ENCODE results near the gene RBBP9. TPM values are rescaled to one million over a fixed set of nuclear protein-coding genes. Genes with fewer than 3 reads are reported as not detected.

Gene RBBP9
- polyA plus RNA-seq, 1 experiment: 19.7 TPM

DNA sequence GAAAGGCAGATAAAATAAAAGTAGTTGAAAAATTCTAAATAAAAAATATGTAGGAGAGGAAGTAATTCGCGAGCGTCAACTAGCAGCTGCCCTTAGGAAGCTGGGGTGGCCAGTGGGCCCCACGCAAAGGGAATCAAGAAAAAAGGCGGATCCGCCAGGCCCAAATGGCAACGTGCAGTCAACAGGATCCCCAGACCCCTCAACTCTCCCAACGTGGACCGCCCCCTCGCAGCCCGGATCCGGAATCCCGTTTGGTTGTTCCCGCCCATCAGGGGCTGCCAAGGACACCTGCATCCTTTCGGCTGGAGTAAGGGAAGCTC lies 30.5 kb downstream of the RBBP9 start:
- Histone ChIP-seq H3K4me3 (ENCODE audit: low read depth, low read length) (peak overlapping the region; percentile 88), H3K9me3 (ENCODE audit: control insufficient read depth, insufficient read depth, low read length) (no peaks in the 10 kb centered on the region; the same call in 1 of the 2 replicates), H3K27ac (ENCODE audit: low read depth, low read length) (peak overlapping the region; percentile 13), H3K27me3 (ENCODE audit: control insufficient read depth, insufficient read depth, low read length) (no peaks in the 10 kb centered on the region)
- ChIA-PET POLR2A (interaction anchor here (0.5 to 2.1 kb wide), 5 partner anchors 12 to 234 kb away, joined by 3 to 18 read pairs (median 4); partner anchors contain the start of genes RBBP9 and SEC23B), CTCF (interaction anchor here (0.7 to 1.4 kb wide), 3 partner anchors 31 to 962 kb away, joined by 3 to 8 read pairs (median 5); partner anchors contain the start of gene RBBP9)
- DNase-seq (ENCODE audit: low read depth, low spot score): no peak
- no peak for TF ChIP-seq CTCF (IDR thresholded peaks at IDR 0.05; ENCODE audit: low read depth, low read length)

DNA sequence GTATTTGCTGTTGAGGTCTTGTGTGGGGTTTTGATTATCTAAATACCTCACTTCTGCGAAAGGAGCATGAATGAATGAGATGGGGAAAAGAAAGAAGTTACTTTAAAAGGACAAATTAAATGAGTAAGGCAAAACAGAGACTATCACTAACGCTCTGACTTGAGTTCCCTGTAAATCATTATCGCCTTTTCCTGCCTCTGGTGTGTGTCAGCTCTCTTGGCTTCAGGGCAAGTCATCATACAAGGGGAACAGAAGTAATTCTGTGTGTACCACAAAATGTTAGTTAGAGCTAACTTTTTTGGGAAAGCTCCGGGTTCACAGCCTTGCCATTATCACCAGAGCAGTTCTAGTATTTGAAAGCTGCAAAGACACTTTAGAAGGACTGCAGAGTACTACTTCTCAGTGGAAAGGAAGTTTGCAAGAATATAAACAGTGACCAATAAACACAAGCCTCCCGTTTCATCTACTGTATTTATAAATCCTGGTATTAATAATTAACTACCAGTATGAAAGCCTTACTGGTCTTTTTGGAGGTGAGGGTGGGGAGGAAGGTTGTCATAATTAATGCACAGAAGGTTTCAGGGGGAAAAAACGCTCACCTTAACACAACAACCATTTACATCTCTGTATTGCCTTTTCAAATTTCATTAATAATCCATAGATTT lies 31.4 kb downstream of the RBBP9 start:
- CTCF ChIA-PET: interaction anchor here (0.8 to 1.4 kb wide), 2 partner anchors 32 to 122 kb away, joined by 4 to 5 read pairs; partner anchors contain the start of genes DTD1 and RBBP9

GRCh38 chr20:18456600-18456999 lies 40.4 kb downstream of the RBBP9 start:
- ChIA-PET POLR2A (interaction anchor here (0.6 kb wide), 1 partner anchor 22 kb away, joined by 8 read pairs; no protein-coding TSS in a partner anchor), CTCF (no interaction called here)
- no peak overlapping the region for H3K27ac ChIP-seq (ENCODE audit: low read depth, low read length)
- no peak for TF ChIP-seq CTCF (IDR thresholded peaks at IDR 0.05; ENCODE audit: low read depth, low read length)
- no peaks in the 10 kb centered on the region for H3K27me3 ChIP-seq (ENCODE audit: control insufficient read depth, insufficient read depth, low read length)
- no peak for DNase-seq (ENCODE audit: low read depth, low spot score)
- H3K9me3 ChIP-seq (ENCODE audit: control insufficient read depth, insufficient read depth, low read length): no peaks in the 10 kb centered on the region
- no peak overlapping the region for H3K4me3 ChIP-seq (ENCODE audit: low read depth, low read length)

More for the DNA sequence above, 31.4 kb downstream of the RBBP9 start:
- Histone ChIP-seq H3K27me3 (ENCODE audit: control insufficient read depth, insufficient read depth, low read length) (no peaks in the 10 kb centered on the region), H3K9me3 (ENCODE audit: control insufficient read depth, insufficient read depth, low read length) (no peaks in the 10 kb centered on the region; the same call in 1 of the 2 replicates), H3K27ac (ENCODE audit: low read depth, low read length) (no peak overlapping the region), H3K4me3 (ENCODE audit: low read depth, low read length) (no peak overlapping the region)
- DNase-seq (ENCODE audit: low read depth, low spot score): no peak
- no peak for TF ChIP-seq CTCF (IDR thresholded peaks at IDR 0.05; ENCODE audit: low read depth, low read length)
- POLR2A ChIA-PET: interaction anchor here (2.1 kb wide), 1 partner anchor 42 kb away, joined by 18 read pairs; the partner anchor contains the start of gene SEC23B

DNA sequence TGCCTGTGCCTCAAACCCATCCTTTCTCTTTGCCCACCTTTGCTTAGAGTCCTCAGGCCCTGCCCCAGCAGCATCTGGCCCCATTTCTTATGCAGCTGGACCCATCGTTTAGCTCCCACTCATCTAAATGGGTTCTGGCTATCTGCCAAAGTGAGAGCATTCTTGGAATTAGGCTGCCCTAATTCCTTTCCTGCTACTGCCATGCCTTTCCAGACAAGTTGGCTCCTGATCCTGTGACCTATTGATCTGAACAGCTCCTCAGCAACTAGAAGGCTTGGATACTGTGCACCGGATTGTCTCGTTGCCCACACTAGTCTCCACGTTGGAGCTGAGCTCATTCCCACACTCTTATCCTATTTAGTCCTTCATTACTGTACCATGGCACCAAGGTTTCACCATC lies 53.1 kb downstream of the RBBP9 start:
- CTCF ChIA-PET: no interaction called here
- no peak for TF ChIP-seq CTCF (IDR thresholded peaks at IDR 0.05; ENCODE audit: low read depth, low read length)
- H3K9me3 ChIP-seq (ENCODE audit: control insufficient read depth, insufficient read depth, low read length): no peaks in the 10 kb centered on the region
- H3K27me3 ChIP-seq (ENCODE audit: control insufficient read depth, insufficient read depth, low read length): no peaks in the 10 kb centered on the region
- no peak for DNase-seq (ENCODE audit: low read depth, low spot score)
- H3K27ac ChIP-seq (ENCODE audit: low read depth, low read length): no peak overlapping the region
- H3K4me3 ChIP-seq (ENCODE audit: low read depth, low read length): no peak overlapping the region
- POLR2A ChIA-PET: no interaction called here

- no peak overlapping the region for H3K27ac ChIP-seq (ENCODE audit: low read depth, low read length)
- ChIA-PET CTCF (no interaction called here), POLR2A (no interaction called here)
- H3K27me3 ChIP-seq (ENCODE audit: control insufficient read depth, insufficient read depth, low read length): no peaks in the 10 kb centered on the region
- no peak for TF ChIP-seq CTCF (IDR thresholded peaks at IDR 0.05; ENCODE audit: low read depth, low read length)
- DNase-seq (ENCODE audit: low read depth, low spot score): no peak
- no peak overlapping the region for H3K4me3 ChIP-seq (ENCODE audit: low read depth, low read length)
- H3K9me3 ChIP-seq (ENCODE audit: control insufficient read depth, insufficient read depth, low read length): no peaks in the 10 kb centered on the region
Measured at GRCh38 chr20:18440403-18440802, 56.6 kb downstream of the RBBP9 start.

Measured in AG04450 (cell line).